Mucosa of stomach (tissue), 1 donor: ENCODE data around the gene PITPNM3.

ENCODE experiments used
- H3K27me3 ChIP-seq: one replicate; pipeline ENCODE4 v1.7.0; 2013; ENCODE audit warnings: mild to moderate bottlenecking, low read length; ENCODE audit not compliant: control insufficient read depth, insufficient read depth
- H3K36me3 ChIP-seq: one replicate; pipeline ENCODE4 v1.7.0; 2013; ENCODE audit warnings: low read length; ENCODE audit not compliant: control insufficient read depth, insufficient read depth
- H3K4me1 ChIP-seq: one replicate; pipeline ENCODE4 v1.7.0; 2013; ENCODE audit warnings: mild to moderate bottlenecking, low read length; ENCODE audit not compliant: control insufficient read depth, insufficient read depth
- H3K4me3 ChIP-seq: one replicate; pipeline ENCODE4 v1.7.0; 2013; ENCODE audit warnings: low read length
- H3K9ac ChIP-seq: one replicate; pipeline ENCODE4 v1.7.0; 2013; ENCODE audit warnings: mild to moderate bottlenecking, low read length, moderate library complexity
- H3K9me3 ChIP-seq: one replicate; pipeline ENCODE4 v1.7.0; 2013; ENCODE audit warnings: mild to moderate bottlenecking, low read length, moderate library complexity; ENCODE audit not compliant: control insufficient read depth
- donor health status: Pancreatic carcinoma.

Gene PITPNM3

DNA sequence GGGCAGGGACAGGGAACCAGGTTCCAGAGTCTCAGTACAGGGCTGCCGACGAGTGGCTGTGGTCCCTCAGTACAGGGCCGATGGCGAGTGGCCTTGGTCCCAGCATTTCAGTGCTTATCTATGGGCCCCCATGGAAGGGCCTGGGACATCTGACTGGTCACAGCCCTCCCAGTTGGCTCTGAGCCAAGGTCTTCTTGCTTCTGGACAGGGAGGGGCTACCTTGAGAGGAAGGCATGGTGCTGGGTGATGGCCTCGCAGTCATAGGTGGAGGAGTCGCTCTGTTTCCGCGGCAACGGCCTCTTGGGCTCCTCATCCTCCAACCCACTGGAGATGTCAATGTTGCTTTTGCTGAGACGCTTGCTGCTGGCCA lies 79.6 kb downstream of the PITPNM3 start:
- Histone ChIP-seq H3K9ac (no peak overlapping the region), H3K9me3 (no peaks in the 10 kb centered on the region), H3K36me3 (no peaks in the 10 kb centered on the region), H3K27me3 (no peaks in the 10 kb centered on the region), H3K4me1 (no peaks in the 10 kb centered on the region), H3K4me3 (no peak overlapping the region)

DNA sequence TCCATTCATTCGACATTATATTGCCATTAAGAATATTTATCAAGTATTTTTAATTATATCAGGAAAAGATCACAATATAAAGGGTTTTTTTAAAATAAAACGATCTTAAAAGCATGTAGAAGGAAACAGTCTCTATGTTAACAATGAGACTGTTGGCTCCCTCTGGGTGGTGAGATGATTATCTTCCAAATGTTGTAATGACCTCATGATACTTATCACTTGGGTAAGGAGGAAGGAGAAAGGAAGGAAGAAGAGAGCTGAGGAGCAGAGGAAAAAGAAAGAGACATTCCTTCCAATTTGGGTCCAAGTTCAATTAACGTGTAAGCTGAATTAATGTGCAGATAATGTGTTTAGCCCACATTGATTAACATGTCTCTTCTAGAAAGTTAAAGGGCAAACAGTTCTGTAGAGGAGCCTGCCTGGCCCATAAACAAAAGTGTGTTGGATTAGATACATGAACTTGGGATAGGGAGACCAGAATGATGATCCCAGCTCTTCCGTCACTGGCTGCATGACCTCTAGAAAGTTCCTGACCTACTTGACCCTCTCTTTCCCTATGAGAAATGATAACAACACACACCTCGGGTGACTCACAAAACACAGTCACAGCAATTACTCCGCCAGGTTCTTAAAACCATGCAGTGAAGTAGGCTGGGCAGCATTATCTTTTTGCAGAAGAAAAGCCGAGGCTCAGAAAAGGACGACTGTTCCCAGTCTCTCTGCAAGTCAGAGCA lies 80.1 kb downstream of the PITPNM3 start:
- H3K4me3 ChIP-seq = no peak overlapping the region
- H3K36me3 ChIP-seq = no peaks in the 10 kb centered on the region
- H3K9ac ChIP-seq = no peak overlapping the region
- H3K9me3 ChIP-seq = no peaks in the 10 kb centered on the region
- H3K4me1 ChIP-seq = no peaks in the 10 kb centered on the region
- no peaks in the 10 kb centered on the region for H3K27me3 ChIP-seq

GRCh38 chr17:6475411-6475810 lies 80.9 kb downstream of the PITPNM3 start:
- H3K9ac ChIP-seq = no peak overlapping the region
- no peaks in the 10 kb centered on the region for H3K36me3 ChIP-seq
- H3K4me3 ChIP-seq = no peak overlapping the region
- no peaks in the 10 kb centered on the region for H3K27me3 ChIP-seq
- no peaks in the 10 kb centered on the region for H3K9me3 ChIP-seq
- H3K4me1 ChIP-seq = no peaks in the 10 kb centered on the region

GRCh38 chr17:6474906-6475305 lies 81.4 kb downstream of the PITPNM3 start:
- H3K4me1 ChIP-seq = no peaks in the 10 kb centered on the region
- H3K4me3 ChIP-seq = no peak overlapping the region
- H3K27me3 ChIP-seq = no peaks in the 10 kb centered on the region
- H3K36me3 ChIP-seq = no peaks in the 10 kb centered on the region
- H3K9me3 ChIP-seq = no peaks in the 10 kb centered on the region
- H3K9ac ChIP-seq = no peak overlapping the region

DNA sequence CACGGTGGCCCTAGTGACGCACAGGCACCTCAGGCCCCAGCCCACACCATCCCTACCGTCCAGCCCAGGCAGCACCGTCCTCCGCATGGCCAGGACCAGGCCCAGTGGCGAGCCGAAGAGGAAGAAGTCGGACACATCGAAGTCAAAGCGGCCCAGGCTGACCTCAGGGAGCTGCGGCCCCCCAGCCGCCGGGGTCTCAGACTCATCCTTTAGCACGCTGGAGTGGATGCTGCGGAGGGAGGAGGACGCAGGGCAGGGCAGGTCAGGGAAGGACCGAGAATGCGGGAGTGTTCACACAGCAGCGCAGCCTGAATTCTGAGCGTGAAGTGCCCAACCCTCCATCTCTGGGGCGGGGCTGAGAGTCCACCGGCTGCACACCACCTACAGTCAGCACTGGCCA lies 82.0 kb downstream of the PITPNM3 start:
- H3K36me3 ChIP-seq = no peaks in the 10 kb centered on the region
- H3K9me3 ChIP-seq = no peaks in the 10 kb centered on the region
- no peaks in the 10 kb centered on the region for H3K4me1 ChIP-seq
- no peak overlapping the region for H3K9ac ChIP-seq
- H3K4me3 ChIP-seq = no peak overlapping the region
- no peaks in the 10 kb centered on the region for H3K27me3 ChIP-seq

DNA sequence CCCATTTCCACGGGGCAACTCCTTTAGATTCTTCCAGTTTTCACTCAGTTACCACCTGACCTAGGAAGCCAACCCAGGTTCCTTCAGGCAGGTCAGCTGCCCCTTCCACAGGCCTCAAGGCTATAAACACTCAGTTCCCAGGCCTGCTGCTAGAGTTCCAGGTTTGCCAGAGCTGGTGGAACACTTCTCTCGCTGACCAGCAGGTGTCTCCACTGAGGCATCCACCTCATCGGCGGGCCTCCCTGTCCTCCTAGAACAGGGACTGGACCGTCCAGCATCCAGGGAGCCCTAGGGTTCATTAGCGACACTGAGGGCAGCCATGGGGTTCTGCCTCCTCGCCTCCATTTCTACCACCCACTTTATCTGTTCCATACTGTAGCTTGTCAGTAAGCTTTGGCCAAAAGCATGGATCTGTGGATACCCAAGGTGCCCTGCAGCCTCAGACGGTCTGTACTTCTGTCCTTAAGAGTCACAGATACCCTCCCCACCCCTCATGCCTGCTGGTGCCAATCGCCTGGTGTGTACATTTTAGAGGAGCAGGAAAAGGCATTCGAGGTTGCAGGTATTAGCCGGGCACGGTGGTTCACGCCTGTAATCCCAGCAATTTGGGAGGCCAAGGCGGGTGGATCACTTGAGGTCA lies 83.1 kb downstream of the PITPNM3 start:
- Histone ChIP-seq H3K4me3 (no peak overlapping the region), H3K4me1 (no peaks in the 10 kb centered on the region), H3K36me3 (no peaks in the 10 kb centered on the region), H3K9me3 (no peaks in the 10 kb centered on the region), H3K27me3 (no peaks in the 10 kb centered on the region), H3K9ac (no peak overlapping the region)

- Histone ChIP-seq H3K9me3 (no peaks in the 10 kb centered on the region), H3K9ac (no peak overlapping the region), H3K36me3 (no peaks in the 10 kb centered on the region), H3K4me1 (no peaks in the 10 kb centered on the region), H3K4me3 (no peak overlapping the region), H3K27me3 (no peaks in the 10 kb centered on the region)
These were observed 83.8 kb downstream of the PITPNM3 start for GRCh38 chr17:6472517-6472916.

- no peak overlapping the region for H3K9ac ChIP-seq
- H3K4me1 ChIP-seq = no peaks in the 10 kb centered on the region
- no peaks in the 10 kb centered on the region for H3K36me3 ChIP-seq
These were observed 84.6 kb downstream of the PITPNM3 start for GRCh38 chr17:6471531-6472465.

DNA sequence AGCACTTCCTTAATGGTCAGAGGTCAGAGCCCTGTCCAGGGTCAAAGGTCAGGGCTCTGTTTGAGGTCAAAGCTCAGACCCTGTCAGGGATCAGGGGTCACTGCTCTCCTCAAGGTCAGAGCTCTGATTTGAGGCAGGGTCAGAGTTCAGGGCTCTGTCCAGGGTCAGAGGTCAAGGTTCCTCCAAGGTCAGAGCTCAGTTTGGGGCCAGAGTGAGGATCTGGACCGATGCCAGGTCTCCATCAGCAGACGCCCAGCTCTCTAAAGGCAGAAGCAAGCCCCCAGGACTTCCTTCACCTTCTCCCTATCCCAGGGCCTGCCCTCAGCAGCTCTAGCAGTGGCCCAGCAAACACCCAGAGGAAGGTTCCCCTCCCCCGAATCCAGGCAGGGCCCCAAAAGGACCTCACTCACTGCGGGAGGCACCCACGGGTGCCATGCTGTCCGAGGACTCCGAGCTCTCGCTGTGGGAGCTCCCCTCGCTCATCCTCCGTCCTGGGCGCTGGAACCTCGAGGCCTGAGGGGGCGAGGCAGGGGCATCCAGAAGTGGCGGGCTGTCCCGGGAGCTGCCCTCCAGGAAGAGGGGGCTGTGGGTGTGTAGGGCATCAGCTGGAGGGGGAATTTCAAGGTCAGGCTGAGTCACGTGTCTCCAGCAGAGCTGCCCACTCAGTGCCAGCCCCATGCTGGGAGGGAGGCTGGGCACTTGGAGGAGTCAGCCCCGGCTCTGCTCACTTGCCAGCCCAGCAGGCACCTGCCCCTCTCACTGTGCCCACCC lies 85.4 kb downstream of the PITPNM3 start:
- H3K36me3 ChIP-seq = no peaks in the 10 kb centered on the region
- no peaks in the 10 kb centered on the region for H3K27me3 ChIP-seq

More at GRCh38 chr17:6471531-6472465, 84.6 kb downstream of the PITPNM3 start:
- no peaks in the 10 kb centered on the region for H3K9me3 ChIP-seq
- H3K27me3 ChIP-seq = no peaks in the 10 kb centered on the region
- no peak overlapping the region for H3K4me3 ChIP-seq

GRCh38 chr17:6470146-6470718 lies 86.1 kb downstream of the PITPNM3 start:
- H3K36me3 ChIP-seq = no peaks in the 10 kb centered on the region
- no peaks in the 10 kb centered on the region for H3K27me3 ChIP-seq
- no peaks in the 10 kb centered on the region for H3K9me3 ChIP-seq
- H3K4me3 ChIP-seq = no peak overlapping the region
- H3K9ac ChIP-seq = no peak overlapping the region
- no peaks in the 10 kb centered on the region for H3K4me1 ChIP-seq

More for the DNA sequence above, 85.4 kb downstream of the PITPNM3 start:
- no peaks in the 10 kb centered on the region for H3K4me1 ChIP-seq
- H3K9me3 ChIP-seq = no peaks in the 10 kb centered on the region
- no peak overlapping the region for H3K9ac ChIP-seq
- H3K4me3 ChIP-seq = no peak overlapping the region

GRCh38 chr17:6468051-6468790 lies 88.1 kb downstream of the PITPNM3 start:
- Histone ChIP-seq H3K4me1 (no peaks in the 10 kb centered on the region), H3K27me3 (no peaks in the 10 kb centered on the region), H3K9ac (no peak overlapping the region), H3K4me3 (no peak overlapping the region), H3K9me3 (no peaks in the 10 kb centered on the region), H3K36me3 (no peaks in the 10 kb centered on the region)
